ENCODE measurements around the gene SLX9.
"Not testable (repeated sequence)": the region's sequence is repeated elsewhere in the genome, so short reads cannot be mapped to it uniquely, and the experiment has no call there.

SLX9 gene

GRCh38 chr21:45016406-45017038 lies 76.7 kb downstream of the SLX9 start:
- DNase-seq: no peak
- TF ChIP-seq POLR2A (IDR thresholded peaks at IDR 0.05; ENCODE audit: low read length): no peak
- no peak for TF ChIP-seq GATA1 (IDR thresholded peaks at IDR 0.05; ENCODE audit: low read depth, low read length)

- TF ChIP-seq POLR2A (IDR thresholded peaks at IDR 0.05; ENCODE audit: low read length) (no peak), GATA1 (IDR thresholded peaks at IDR 0.05; ENCODE audit: low read depth, low read length) (no peak)
- DNase-seq: no peak
Observed at GRCh38 chr21:45017039-45017960, 77.5 kb downstream of the SLX9 start.

- TF ChIP-seq GATA1 (IDR thresholded peaks at IDR 0.05; ENCODE audit: low read depth, low read length) (no peak), POLR2A (IDR thresholded peaks at IDR 0.05; ENCODE audit: low read length) (no peak)
Observed at GRCh38 chr21:45018131-45019075, 78.6 kb downstream of the SLX9 start.

GRCh38 chr21:45019076-45019886 lies 79.5 kb downstream of the SLX9 start:
- DNase-seq: no peak
- TF ChIP-seq POLR2A (IDR thresholded peaks at IDR 0.05; ENCODE audit: low read length) (no peak), GATA1 (IDR thresholded peaks at IDR 0.05; ENCODE audit: low read depth, low read length) (no peak)

More at GRCh38 chr21:45018131-45019075, 78.6 kb downstream of the SLX9 start:
- DNase-seq: no peak

GRCh38 chr21:45019887-45020537 lies 80.2 kb downstream of the SLX9 start:
- TF ChIP-seq GATA1 (IDR thresholded peaks at IDR 0.05; ENCODE audit: low read depth, low read length) (no peak), POLR2A (IDR thresholded peaks at IDR 0.05; ENCODE audit: low read length) (no peak)
- DNase-seq: no peak

- no peak for DNase-seq
- TF ChIP-seq GATA1 (IDR thresholded peaks at IDR 0.05; ENCODE audit: low read depth, low read length): no peak
- TF ChIP-seq POLR2A (IDR thresholded peaks at IDR 0.05; ENCODE audit: low read length): no peak
Observed at GRCh38 chr21:45020629-45021427, 81.0 kb downstream of the SLX9 start.

- TF ChIP-seq POLR2A (IDR thresholded peaks at IDR 0.05; ENCODE audit: low read length) (no peak), GATA1 (IDR thresholded peaks at IDR 0.05; ENCODE audit: low read depth, low read length) (no peak)
- DNase-seq: no peak
Observed at GRCh38 chr21:45021428-45022347, 81.9 kb downstream of the SLX9 start.

GRCh38 chr21:45022348-45022675 lies 82.5 kb downstream of the SLX9 start:
- no peak for DNase-seq
- no peak for TF ChIP-seq GATA1 (IDR thresholded peaks at IDR 0.05; ENCODE audit: low read depth, low read length)
- TF ChIP-seq POLR2A (IDR thresholded peaks at IDR 0.05; ENCODE audit: low read length): no peak

- TF ChIP-seq GATA1 (IDR thresholded peaks at IDR 0.05; ENCODE audit: low read depth, low read length) (no peak), POLR2A (IDR thresholded peaks at IDR 0.05; ENCODE audit: low read length) (no peak)
- no peak for DNase-seq
Observed at GRCh38 chr21:45022736-45023135, 82.9 kb downstream of the SLX9 start.

GRCh38 chr21:45024516-45024915 lies 84.7 kb downstream of the SLX9 start:
- not testable (repeated sequence) for DNase-seq

All from erythroblast (primary cell).